Liver (tissue), 9 donors: ENCODE data around the gene SLC25A42. TPM values are rescaled to one million over a fixed set of nuclear protein-coding genes. Genes with fewer than 3 reads are reported as not detected.

Source experiments
- DNase-seq: peaks from one replicate; pipeline ENCODE4 v3.0.0-alpha.2; 2017; ENCODE audit warnings: low spot score
- H3K27ac ChIP-seq, 2 donors: one replicate each; pipeline ENCODE4 v1.7.0; 2013; ENCODE audit warnings: inconsistent platforms in 2 of 2, low read length in 2 of 2, control low read depth in 1 of 2, low read depth in 1 of 2, mild to moderate bottlenecking in 1 of 2
- H3K27me3 ChIP-seq, 4 donors: one replicate each; pipeline versions ENCODE4 v1.6.1 to v1.7.0; 2013; ENCODE audit warnings: low read length in 3 of 4, inconsistent platforms in 1 of 4, mild to moderate bottlenecking in 1 of 4, moderate library complexity in 1 of 4; ENCODE audit not compliant: control insufficient read depth in 4 of 4, insufficient read depth in 4 of 4
- H3K36me3 ChIP-seq, 4 donors: one replicate each; pipeline versions ENCODE4 v1.6.1 to v1.7.0; 2013; ENCODE audit warnings: low read length in 3 of 4, mild to moderate bottlenecking in 3 of 4, low read depth in 1 of 4, moderate library complexity in 1 of 4; ENCODE audit not compliant: control insufficient read depth in 4 of 4, insufficient read depth in 3 of 4
- H3K4me1 ChIP-seq, 4 donors: one replicate each; pipeline versions ENCODE4 v1.6.1 to v1.7.0; 2013; ENCODE audit warnings: low read length in 3 of 4, mild to moderate bottlenecking in 3 of 4, moderate library complexity in 1 of 4; ENCODE audit not compliant: control insufficient read depth in 4 of 4, insufficient read depth in 4 of 4
- H3K4me3 ChIP-seq, 3 donors: one replicate each; pipeline versions ENCODE4 v1.6.1 to v1.7.0; 2013; ENCODE audit warnings: low read length in 3 of 3, control low read depth in 1 of 3, low read depth in 1 of 3, mild to moderate bottlenecking in 1 of 3
- H3K9ac ChIP-seq, 2 donors: one replicate each; pipeline ENCODE4 v1.7.0; 2013; ENCODE audit warnings: low read length in 2 of 2, mild to moderate bottlenecking in 2 of 2, moderate library complexity in 2 of 2, control low read depth in 1 of 2, low read depth in 1 of 2
- H3K9me3 ChIP-seq, 4 donors: one replicate each; pipeline versions ENCODE4 v1.6.1 to v1.7.0; 2013; ENCODE audit warnings: low read length in 3 of 4; ENCODE audit not compliant: control insufficient read depth in 4 of 4
- EGR1 ChIP-seq, 2 donors: IDR thresholded peaks; 2 replicates each; pipeline ENCODE4 v1.6.1; 2016 to 2018; ENCODE audit warnings: antibody characterized with exemption in 2 of 2, low read depth in 2 of 2
- FOXA1 ChIP-seq: IDR thresholded peaks from 2 replicates; pipeline ENCODE4 v1.6.1; 2016; ENCODE audit warnings: antibody characterized with exemption
- FOXA2 ChIP-seq: IDR thresholded peaks from 2 replicates; pipeline ENCODE4 v1.6.1; 2016; ENCODE audit warnings: antibody characterized with exemption
- GABPA ChIP-seq, 2 donors: IDR thresholded peaks in 1 of 2; conservative IDR thresholded peaks in 1 of 2; 2 replicates each; pipeline ENCODE4 v1.6.1; 2016; ENCODE audit warnings: antibody characterized with exemption in 2 of 2, mild to moderate bottlenecking in 1 of 2, moderate library complexity in 1 of 2
- HNF4G ChIP-seq: IDR thresholded peaks from 2 replicates; pipeline ENCODE4 v1.6.1; 2016; ENCODE audit warnings: antibody characterized with exemption
- JUND ChIP-seq, 2 donors: IDR thresholded peaks; 2 replicates each; pipeline ENCODE4 v1.6.1; 2016; ENCODE audit warnings: antibody characterized with exemption in 2 of 2
- RXRA ChIP-seq, 2 donors: IDR thresholded peaks; 2 replicates each; pipeline ENCODE4 v1.6.1; 2017 to 2018; ENCODE audit warnings: antibody characterized with exemption in 2 of 2, mild to moderate bottlenecking in 1 of 2
- SP1 ChIP-seq: IDR thresholded peaks from 2 replicates; pipeline ENCODE4 v1.6.1; 2018; ENCODE audit warnings: antibody characterized with exemption, mild to moderate bottlenecking
- TAF1 ChIP-seq: conservative IDR thresholded peaks from 2 replicates; pipeline ENCODE4 v1.6.1; 2016; ENCODE audit warnings: antibody characterized with exemption, mild to moderate bottlenecking
- YY1 ChIP-seq: IDR thresholded peaks from 2 replicates; pipeline ENCODE4 v1.6.1; 2016; ENCODE audit warnings: antibody characterized with exemption, mild to moderate bottlenecking
- WGBS: extraction: QIAGEN DNeasy Blood & Tissue Kit; methylation state at CpG from one replicate; pipeline ENCODE4 v1.1.7; 2013; 5-methylcytosine and 5-hydroxymethylcytosine counted together
- polyA plus RNA-seq, 2 donors: library from polyadenylated mRNA; stranded (reverse) in 1 of 2; unstranded in 1 of 2; fragments of 200-250 nt in 1 of 2; fragments of >200 nt in 1 of 2; fragmentation: Nextera tagmentation in 1 of 2; extraction: Ambion mirVana in 1 of 2; gene quantifications; one replicate each; pipeline versions ENCODE4 v1.2.1 to v1.2.3, GENCODE V29; 2013 to 2015
- total RNA-seq, 2 donors: library from RNA; depleted of rRNA; stranded (reverse); fragments of >200 nt; gene quantifications; one replicate each; pipeline ENCODE4 v1.2.3, GENCODE V29; 2014
- TF ChIP-seq, protein P1 (sequence below): fragments of 150-350 bp; IDR thresholded peaks from 2 replicates; pipeline ENCODE4 v1.5.1; 2017; ENCODE audit warnings: improper control_type of control experiment, low read depth, low read length; ENCODE audit not compliant: missing input control
- TF ChIP-seq, protein P2 (sequence below): IDR thresholded peaks from 2 replicates; pipeline ENCODE4 v1.6.1; 2016; ENCODE audit warnings: antibody characterized with exemption, mild to moderate bottlenecking
- TF ChIP-seq, protein P3 (sequence below): IDR thresholded peaks from 2 replicates; pipeline ENCODE4 v1.6.1; 2016; ENCODE audit warnings: antibody characterized with exemption
- TF ChIP-seq, protein P4 (sequence below): IDR thresholded peaks from 2 replicates; pipeline ENCODE4 v1.6.1; 2016; ENCODE audit warnings: antibody characterized with exemption
- donor health status: healthy.
- donor health status: healthy.
- donor health status: healthy.
- donor health status: healthy.
- donor health status: healthy.

The SLC25A42 gene
- total and polyA plus RNA-seq, 4 donors = 24.7 to 89.6 (median 60.2) TPM

GRCh38 chr19:19077103-19077502, 13.3 kb downstream of the SLC25A42 start (continued):
- TF ChIP-seq, protein P1, sequence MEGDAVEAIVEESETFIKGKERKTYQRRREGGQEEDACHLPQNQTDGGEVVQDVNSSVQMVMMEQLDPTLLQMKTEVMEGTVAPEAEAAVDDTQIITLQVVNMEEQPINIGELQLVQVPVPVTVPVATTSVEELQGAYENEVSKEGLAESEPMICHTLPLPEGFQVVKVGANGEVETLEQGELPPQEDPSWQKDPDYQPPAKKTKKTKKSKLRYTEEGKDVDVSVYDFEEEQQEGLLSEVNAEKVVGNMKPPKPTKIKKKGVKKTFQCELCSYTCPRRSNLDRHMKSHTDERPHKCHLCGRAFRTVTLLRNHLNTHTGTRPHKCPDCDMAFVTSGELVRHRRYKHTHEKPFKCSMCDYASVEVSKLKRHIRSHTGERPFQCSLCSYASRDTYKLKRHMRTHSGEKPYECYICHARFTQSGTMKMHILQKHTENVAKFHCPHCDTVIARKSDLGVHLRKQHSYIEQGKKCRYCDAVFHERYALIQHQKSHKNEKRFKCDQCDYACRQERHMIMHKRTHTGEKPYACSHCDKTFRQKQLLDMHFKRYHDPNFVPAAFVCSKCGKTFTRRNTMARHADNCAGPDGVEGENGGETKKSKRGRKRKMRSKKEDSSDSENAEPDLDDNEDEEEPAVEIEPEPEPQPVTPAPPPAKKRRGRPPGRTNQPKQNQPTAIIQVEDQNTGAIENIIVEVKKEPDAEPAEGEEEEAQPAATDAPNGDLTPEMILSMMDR = no peak
- no peak for TF ChIP-seq SP1
- peak; percentile 23 for TF ChIP-seq YY1

- WGBS = 93% methylated on average over 6 of the region's 6 CpGs
- no peaks in the 10 kb centered on the region for H3K9me3 ChIP-seq
- H3K4me1 ChIP-seq = peaks cover 6 to 46% (median 21%) of the 10 kb centered on the region in 4 donors
- H3K9ac ChIP-seq = no peak overlapping the region
- no peak for DNase-seq
- TF ChIP-seq, protein P2, sequence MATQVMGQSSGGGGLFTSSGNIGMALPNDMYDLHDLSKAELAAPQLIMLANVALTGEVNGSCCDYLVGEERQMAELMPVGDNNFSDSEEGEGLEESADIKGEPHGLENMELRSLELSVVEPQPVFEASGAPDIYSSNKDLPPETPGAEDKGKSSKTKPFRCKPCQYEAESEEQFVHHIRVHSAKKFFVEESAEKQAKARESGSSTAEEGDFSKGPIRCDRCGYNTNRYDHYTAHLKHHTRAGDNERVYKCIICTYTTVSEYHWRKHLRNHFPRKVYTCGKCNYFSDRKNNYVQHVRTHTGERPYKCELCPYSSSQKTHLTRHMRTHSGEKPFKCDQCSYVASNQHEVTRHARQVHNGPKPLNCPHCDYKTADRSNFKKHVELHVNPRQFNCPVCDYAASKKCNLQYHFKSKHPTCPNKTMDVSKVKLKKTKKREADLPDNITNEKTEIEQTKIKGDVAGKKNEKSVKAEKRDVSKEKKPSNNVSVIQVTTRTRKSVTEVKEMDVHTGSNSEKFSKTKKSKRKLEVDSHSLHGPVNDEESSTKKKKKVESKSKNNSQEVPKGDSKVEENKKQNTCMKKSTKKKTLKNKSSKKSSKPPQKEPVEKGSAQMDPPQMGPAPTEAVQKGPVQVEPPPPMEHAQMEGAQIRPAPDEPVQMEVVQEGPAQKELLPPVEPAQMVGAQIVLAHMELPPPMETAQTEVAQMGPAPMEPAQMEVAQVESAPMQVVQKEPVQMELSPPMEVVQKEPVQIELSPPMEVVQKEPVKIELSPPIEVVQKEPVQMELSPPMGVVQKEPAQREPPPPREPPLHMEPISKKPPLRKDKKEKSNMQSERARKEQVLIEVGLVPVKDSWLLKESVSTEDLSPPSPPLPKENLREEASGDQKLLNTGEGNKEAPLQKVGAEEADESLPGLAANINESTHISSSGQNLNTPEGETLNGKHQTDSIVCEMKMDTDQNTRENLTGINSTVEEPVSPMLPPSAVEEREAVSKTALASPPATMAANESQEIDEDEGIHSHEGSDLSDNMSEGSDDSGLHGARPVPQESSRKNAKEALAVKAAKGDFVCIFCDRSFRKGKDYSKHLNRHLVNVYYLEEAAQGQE = no peak
- TF ChIP-seq HNF4G (no peak), JUND (IDR thresholded peaks at IDR 0.05) (no peak), YY1 (no peak), FOXA1 (no peak), EGR1 (IDR thresholded peaks at IDR 0.05; ENCODE audit: low read depth in 2 of 2) (no peak), FOXA2 (no peak)
- TF ChIP-seq, protein P3, sequence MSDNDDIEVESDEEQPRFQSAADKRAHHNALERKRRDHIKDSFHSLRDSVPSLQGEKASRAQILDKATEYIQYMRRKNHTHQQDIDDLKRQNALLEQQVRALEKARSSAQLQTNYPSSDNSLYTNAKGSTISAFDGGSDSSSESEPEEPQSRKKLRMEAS = no peak
- TF ChIP-seq, protein P4, sequence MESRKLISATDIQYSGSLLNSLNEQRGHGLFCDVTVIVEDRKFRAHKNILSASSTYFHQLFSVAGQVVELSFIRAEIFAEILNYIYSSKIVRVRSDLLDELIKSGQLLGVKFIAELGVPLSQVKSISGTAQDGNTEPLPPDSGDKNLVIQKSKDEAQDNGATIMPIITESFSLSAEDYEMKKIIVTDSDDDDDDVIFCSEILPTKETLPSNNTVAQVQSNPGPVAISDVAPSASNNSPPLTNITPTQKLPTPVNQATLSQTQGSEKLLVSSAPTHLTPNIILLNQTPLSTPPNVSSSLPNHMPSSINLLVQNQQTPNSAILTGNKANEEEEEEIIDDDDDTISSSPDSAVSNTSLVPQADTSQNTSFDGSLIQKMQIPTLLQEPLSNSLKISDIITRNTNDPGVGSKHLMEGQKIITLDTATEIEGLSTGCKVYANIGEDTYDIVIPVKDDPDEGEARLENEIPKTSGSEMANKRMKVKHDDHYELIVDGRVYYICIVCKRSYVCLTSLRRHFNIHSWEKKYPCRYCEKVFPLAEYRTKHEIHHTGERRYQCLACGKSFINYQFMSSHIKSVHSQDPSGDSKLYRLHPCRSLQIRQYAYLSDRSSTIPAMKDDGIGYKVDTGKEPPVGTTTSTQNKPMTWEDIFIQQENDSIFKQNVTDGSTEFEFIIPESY = no peak
- H3K4me3 ChIP-seq = no peak overlapping the region
- no peaks in the 10 kb centered on the region for H3K27me3 ChIP-seq
- no peak overlapping the region for H3K27ac ChIP-seq
- peaks cover 0 to 2% (median under 1%) of the 10 kb centered on the region in 4 donors for H3K36me3 ChIP-seq
Measured at GRCh38 chr19:19078801-19079200, 15.0 kb downstream of the SLC25A42 start.

DNA sequence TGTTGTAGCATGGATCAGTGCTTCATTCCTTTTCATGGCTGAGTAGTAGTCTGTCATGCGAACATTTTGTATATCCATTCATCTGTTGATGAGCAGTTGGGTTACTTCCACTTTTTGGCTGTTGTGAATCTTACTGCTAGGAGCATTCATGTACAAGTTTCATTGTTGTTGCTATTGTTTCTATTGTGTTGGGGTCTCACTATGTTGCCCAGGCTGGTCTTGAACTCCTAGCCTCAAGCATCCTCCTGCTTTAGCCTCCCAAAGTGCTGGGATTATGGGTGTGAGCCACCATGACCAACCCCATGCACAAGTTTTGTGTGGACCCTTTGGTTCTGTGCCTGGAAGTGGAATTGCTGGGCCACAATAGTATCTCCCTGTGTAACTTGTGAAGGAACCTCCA, 15.8 kb downstream of the SLC25A42 start:
- H3K9ac ChIP-seq = no peak overlapping the region
- H3K4me1 ChIP-seq = peaks cover 6 to 38% (median 14%) of the 10 kb centered on the region in 4 donors
- WGBS = 100% methylated on average over 1 of the region's 1 CpG
- no peak for DNase-seq
- no peaks in the 10 kb centered on the region for H3K9me3 ChIP-seq
- no peak overlapping the region for H3K27ac ChIP-seq
- no peaks in the 10 kb centered on the region for H3K27me3 ChIP-seq
- TF ChIP-seq TAF1 (no peak), FOXA1 (no peak), GABPA (IDR thresholded peaks at IDR 0.05 in 1 of 2, conservative IDR thresholded peaks at IDR 0.05 in 1 of 2) (no peak), RXRA (IDR thresholded peaks at IDR 0.05) (no peak)
- H3K4me3 ChIP-seq = no peak overlapping the region
- peaks cover 0 to 2% (median under 1%) of the 10 kb centered on the region in 4 donors for H3K36me3 ChIP-seq
